ENCODE measurements around the gene HRAS.

The HRAS gene

DNA sequence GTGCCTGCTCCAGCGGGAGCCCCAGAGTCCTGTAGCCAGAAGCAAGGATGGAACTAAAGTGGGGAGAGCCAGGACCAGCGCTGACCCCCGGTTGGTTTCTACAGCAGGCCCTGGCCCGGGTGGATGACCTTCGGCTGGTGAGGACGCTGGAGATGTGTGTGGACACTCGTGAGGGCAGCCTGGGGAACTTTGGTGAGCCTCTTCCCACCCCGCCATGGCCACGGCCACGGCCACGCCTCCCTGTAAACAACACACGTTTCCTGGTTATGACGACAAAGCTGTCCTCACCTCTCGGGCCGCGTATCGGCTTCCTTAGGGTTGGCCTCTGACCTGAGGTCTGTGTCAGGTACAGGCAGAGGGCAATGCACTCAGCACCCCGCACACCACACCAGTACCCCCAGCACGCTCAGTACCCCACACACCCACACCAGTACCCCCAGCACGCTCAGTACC, 6.1 kb upstream of the HRAS start:
- H3K4me3 ChIP-seq (replicated peaks; ENCODE audit: low read depth, low read length) = no peak overlapping the region
- TF ChIP-seq, protein P1, sequence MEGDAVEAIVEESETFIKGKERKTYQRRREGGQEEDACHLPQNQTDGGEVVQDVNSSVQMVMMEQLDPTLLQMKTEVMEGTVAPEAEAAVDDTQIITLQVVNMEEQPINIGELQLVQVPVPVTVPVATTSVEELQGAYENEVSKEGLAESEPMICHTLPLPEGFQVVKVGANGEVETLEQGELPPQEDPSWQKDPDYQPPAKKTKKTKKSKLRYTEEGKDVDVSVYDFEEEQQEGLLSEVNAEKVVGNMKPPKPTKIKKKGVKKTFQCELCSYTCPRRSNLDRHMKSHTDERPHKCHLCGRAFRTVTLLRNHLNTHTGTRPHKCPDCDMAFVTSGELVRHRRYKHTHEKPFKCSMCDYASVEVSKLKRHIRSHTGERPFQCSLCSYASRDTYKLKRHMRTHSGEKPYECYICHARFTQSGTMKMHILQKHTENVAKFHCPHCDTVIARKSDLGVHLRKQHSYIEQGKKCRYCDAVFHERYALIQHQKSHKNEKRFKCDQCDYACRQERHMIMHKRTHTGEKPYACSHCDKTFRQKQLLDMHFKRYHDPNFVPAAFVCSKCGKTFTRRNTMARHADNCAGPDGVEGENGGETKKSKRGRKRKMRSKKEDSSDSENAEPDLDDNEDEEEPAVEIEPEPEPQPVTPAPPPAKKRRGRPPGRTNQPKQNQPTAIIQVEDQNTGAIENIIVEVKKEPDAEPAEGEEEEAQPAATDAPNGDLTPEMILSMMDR (IDR thresholded peaks at IDR 0.05; ENCODE audit: low read length, missing control alignments) = no peak
- no peak for DNase-seq (ENCODE audit: low read depth)

DNA sequence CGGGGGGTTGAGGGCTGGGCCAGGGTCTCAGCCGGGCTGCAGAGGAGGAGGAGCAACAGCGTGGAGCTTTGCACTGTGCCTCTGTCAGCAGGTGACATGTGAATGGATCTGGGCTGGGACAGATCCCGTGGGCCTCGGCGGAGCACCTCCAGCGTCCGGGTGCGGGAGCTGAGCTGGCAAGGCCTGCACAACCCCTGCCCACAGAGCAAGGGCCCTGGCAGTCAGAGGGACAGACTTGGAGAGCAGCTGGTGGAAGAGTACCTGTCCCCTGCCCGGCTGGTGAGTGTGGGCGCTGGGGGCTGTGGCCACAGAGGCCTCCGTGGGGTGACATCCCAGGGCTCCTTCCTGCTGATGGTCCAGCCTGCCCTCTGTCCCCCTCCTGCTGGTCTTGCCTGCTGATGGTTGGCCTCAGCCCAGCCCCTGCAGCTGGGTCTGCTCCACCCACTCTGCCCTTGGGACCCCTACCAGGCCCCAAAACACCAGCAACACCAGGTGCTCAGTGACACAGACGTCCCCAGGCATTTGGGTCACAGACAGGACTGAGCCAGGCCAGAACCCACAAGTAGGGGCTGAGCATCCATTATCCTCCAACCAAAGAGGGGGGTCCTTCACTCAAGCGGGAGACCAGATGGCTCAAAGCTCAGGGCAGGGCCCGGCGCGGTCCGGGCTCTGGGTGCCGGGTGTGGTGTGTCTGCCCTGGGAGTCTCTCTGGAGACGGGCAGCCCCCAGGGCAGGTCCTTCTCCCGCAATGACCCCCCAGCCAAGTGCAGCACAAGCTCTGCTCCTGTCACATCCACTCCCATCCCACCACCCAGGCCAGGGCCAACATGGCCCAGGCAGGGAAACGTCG, 5.4 kb upstream of the HRAS start:
- no peak for DNase-seq (ENCODE audit: low read depth)
- H3K4me3 ChIP-seq (replicated peaks; ENCODE audit: low read depth, low read length) = no peak overlapping the region
- TF ChIP-seq, protein P1 (IDR thresholded peaks at IDR 0.05; ENCODE audit: low read length, missing control alignments) = no peak

DNA sequence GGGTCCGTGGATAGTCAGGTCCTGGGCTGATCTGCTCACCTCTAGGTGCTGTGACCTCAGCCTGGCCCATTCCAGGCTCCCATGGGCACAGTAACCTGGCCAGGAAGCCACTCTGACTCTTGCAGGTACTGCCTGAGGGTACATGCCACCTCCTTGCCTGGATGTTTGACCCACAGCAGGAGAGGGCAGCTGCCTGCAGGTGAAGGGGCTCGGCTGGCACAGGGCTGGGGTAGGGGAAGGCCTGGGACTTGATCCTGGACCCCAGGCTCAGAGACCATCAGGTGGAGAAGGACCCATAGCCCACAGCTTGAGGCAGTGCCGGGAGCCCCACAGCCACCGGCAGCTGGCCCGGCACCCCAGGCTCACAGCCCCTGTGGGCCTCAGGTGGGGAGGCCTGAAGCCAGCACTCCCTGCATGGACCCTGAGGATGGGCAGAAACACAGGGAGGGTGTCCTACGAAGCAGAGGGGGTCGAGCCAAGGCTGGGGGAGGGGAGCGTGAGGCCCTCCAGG, 4.7 kb upstream of the HRAS start:
- TF ChIP-seq, protein P1 (IDR thresholded peaks at IDR 0.05; ENCODE audit: low read length, missing control alignments) = no peak
- DNase-seq (ENCODE audit: low read depth) = no peak
- H3K4me3 ChIP-seq (replicated peaks; ENCODE audit: low read depth, low read length) = no peak overlapping the region

DNA sequence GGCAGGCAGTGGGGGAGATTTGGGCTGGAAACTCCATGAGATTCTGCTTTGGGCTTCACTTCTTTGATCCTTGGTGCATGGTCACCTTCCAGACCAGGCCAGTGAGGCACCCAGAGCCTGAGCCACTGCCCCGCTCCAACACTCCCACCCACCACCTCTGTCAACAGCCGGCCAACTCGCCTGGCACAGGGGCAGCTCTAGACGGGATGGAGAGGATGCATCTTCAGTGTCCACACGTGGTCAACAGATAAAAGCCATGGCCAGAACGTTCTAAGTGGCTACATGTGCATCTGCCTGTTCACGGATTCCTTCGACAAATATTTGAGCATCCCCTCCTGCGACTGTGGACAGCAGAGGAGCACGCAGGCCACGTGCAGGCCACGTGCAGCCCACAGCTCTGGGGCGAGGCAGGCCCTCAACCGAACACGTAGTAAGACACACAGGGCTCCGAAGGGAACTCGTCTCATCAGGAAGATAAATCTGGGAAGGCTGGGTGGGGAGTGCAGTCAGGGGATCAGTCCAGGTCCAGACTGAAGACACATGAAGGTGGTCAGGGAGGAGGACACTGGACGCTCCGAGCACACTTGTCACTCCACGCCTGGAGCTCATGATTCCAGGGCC, 3.2 kb upstream of the HRAS start:
- DNase-seq (ENCODE audit: low read depth) = no peak
- H3K4me3 ChIP-seq (replicated peaks; ENCODE audit: low read depth, low read length) = no peak overlapping the region
- TF ChIP-seq, protein P1 (IDR thresholded peaks at IDR 0.05; ENCODE audit: low read length, missing control alignments) = no peak

DNA sequence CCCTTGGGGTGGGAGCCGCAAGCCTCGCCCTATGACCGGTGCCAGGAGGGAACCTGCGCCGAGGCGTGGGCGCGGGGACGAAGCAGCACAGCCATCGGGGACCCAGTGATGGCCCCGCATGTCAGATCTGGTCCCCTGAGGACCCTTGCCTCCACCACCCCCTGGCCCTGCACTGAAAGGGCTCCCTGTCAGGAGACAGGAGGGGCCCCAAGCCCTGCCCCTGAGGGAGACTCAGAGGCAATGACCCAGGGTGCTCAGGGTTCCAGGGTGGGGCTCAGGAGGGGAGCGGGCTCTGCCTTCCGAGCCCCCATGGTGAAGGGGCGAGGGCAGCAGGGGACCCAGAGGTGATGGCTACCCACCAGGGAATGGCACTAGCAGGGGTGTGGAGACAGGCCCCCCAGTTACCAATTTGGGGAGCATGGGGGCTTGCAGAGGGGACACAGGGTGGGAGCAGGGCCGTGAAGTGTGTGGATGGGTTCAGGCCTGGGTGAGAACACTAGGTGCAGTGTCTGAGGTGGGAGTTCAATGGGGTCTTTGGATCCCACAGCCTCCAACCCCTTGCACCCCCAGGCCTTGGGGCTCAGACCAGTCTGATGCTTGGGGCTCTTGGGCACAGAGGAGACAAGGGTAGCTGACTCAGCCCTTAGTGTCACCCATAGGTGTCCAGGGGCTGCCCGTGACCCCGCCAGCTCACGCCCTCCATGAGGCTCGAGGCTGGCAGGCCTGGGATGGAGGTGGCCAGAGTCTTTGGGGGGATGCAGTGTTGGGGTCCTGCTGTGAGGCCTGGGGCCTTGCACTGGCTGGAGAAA, 2.5 kb upstream of the HRAS start:
- TF ChIP-seq, protein P1 (IDR thresholded peaks at IDR 0.05; ENCODE audit: low read length, missing control alignments) = no peak
- peak overlapping the region; percentile 34 for H3K4me3 ChIP-seq (replicated peaks; ENCODE audit: low read depth, low read length)
- DNase-seq (ENCODE audit: low read depth) = no peak

DNA sequence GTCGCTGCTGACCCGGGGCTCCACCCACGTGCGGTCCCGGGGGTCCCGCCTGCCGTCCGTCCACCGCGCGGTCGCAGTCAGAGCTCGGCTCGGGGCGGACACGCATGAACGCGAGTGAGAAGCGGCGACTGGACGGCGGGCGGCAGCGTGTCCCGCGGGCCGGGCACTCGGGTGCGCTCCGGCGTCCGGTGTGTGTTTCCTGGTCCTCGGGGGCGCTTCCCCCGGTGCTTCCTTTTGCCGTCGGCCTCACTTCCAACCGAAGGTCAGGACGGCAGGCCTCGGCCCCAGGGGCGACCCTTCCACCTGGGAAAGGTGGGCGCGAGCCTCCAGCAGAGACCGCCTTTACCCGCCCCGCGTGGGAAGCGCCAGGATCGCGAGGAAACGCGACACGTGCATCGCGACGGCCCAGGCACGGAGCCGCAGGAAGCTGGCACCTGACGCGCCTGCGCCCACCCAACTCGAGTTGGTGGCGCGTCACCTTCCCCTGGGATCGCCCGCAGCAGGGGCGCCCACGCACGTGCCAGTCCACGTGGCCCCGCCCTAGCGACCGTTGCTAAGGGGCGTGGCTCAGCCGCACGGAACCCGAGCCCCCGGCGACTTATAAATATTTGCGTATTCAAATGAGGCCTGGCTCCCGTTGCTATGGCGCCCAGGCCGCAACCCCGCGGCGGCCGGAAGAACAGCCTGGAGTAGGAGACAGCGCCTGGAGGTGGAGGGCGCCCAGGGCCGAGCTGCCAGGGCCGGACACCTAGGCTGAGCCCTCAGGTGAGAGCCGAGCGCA, 1.7 kb upstream of the HRAS start, which contains the start of gene LRRC56:
TSS of gene LRRC56 (plus strand) at position 687 of the 781 bp plus-strand sequence. CDS start 3,158 bp downstream, outside the sequence.
- DNase-seq (ENCODE audit: low read depth) = peak; percentile 77
- H3K4me3 ChIP-seq (replicated peaks; ENCODE audit: low read depth, low read length) = peak within 1 kb of the TSS; percentile 34
- TF ChIP-seq, protein P1 (IDR thresholded peaks at IDR 0.05; ENCODE audit: low read length, missing control alignments) = no peak
